WERI-Rb-1 (cell line): ENCODE results near the gene NHERF2.

Experiments
- DNase-seq: peaks from one replicate; pipeline ENCODE4 v3.0.0-alpha.2; 2020
- H3K27ac ChIP-seq: fragments of 250-450 bp; sonication (Bioruptor Pico); 2 replicates; pipeline ENCODE4 v1.5.1; 2020; ENCODE audit warnings: mild to moderate bottlenecking, moderate library complexity
- H3K27me3 ChIP-seq: fragments of 250-450 bp; sonication (Bioruptor Pico); 2 replicates; pipeline ENCODE4 v1.5.1; 2021; ENCODE audit warnings: mild to moderate bottlenecking, low read depth, moderate library complexity; ENCODE audit not compliant: insufficient read depth, severe bottlenecking
- H3K36me3 ChIP-seq: fragments of 250-450 bp; sonication (Bioruptor Pico); 2 replicates; pipeline ENCODE4 v1.5.1; 2020; ENCODE audit warnings: mild to moderate bottlenecking, moderate library complexity
- H3K4me3 ChIP-seq: 2 replicates; pipeline ENCODE4 v1.5.1; 2011; ENCODE audit warnings: low read depth, mild to moderate bottlenecking, control low read depth, low read length
- H3K9me3 ChIP-seq: fragments of 250-450 bp; sonication (Bioruptor Pico); 2 replicates; pipeline ENCODE4 v1.5.1; 2021; ENCODE audit warnings: mild to moderate bottlenecking, moderate library complexity; ENCODE audit not compliant: severe bottlenecking
- CTCF ChIP-seq: IDR thresholded peaks from 2 replicates; pipeline ENCODE4 v1.5.1; 2011; ENCODE audit warnings: low read depth, mild to moderate bottlenecking, control low read depth, inconsistent platforms, low read length

NHERF2 gene

GRCh38 chr16:2076072-2076865 lies 49.6 kb downstream of the NHERF2 start:
- no peak for TF ChIP-seq CTCF
- Histone ChIP-seq H3K9me3 (no peaks in the 10 kb centered on the region), H3K36me3 (peaks cover 64% of the 10 kb centered on the region), H3K4me3 (no peak overlapping the region), H3K27ac (no peak overlapping the region), H3K27me3 (no peaks in the 10 kb centered on the region)
- no peak for DNase-seq

- H3K9me3 ChIP-seq = no peaks in the 10 kb centered on the region
- H3K36me3 ChIP-seq = peaks cover 63% of the 10 kb centered on the region
- no peak for TF ChIP-seq CTCF
- H3K4me3 ChIP-seq = no peak overlapping the region
- H3K27me3 ChIP-seq = no peaks in the 10 kb centered on the region
- DNase-seq = no peak
- H3K27ac ChIP-seq = no peak overlapping the region
Observed at GRCh38 chr16:2077016-2077415, 50.3 kb downstream of the NHERF2 start.

- Histone ChIP-seq H3K4me3 (no peak overlapping the region), H3K27me3 (no peaks in the 10 kb centered on the region), H3K27ac (no peak overlapping the region), H3K9me3 (no peaks in the 10 kb centered on the region), H3K36me3 (peaks cover 63% of the 10 kb centered on the region)
- TF ChIP-seq CTCF = no peak
- no peak for DNase-seq
Observed at GRCh38 chr16:2077696-2078095, 51.0 kb downstream of the NHERF2 start.

- Histone ChIP-seq H3K36me3 (peaks cover 64% of the 10 kb centered on the region), H3K9me3 (no peaks in the 10 kb centered on the region), H3K4me3 (no peak overlapping the region), H3K27me3 (no peaks in the 10 kb centered on the region), H3K27ac (no peak overlapping the region)
- no peak for TF ChIP-seq CTCF
- DNase-seq = no peak
Observed at GRCh38 chr16:2078096-2078495, 51.4 kb downstream of the NHERF2 start.

- Histone ChIP-seq H3K9me3 (no peaks in the 10 kb centered on the region), H3K36me3 (peaks cover 66% of the 10 kb centered on the region), H3K4me3 (no peak overlapping the region), H3K27me3 (no peaks in the 10 kb centered on the region), H3K27ac (no peak overlapping the region)
- TF ChIP-seq CTCF = no peak
- no peak for DNase-seq
Observed at GRCh38 chr16:2078691-2079090, 52.0 kb downstream of the NHERF2 start.

GRCh38 chr16:2079311-2079800 lies 52.7 kb downstream of the NHERF2 start:
- no peak for DNase-seq
- H3K9me3 ChIP-seq = no peaks in the 10 kb centered on the region
- H3K27me3 ChIP-seq = no peaks in the 10 kb centered on the region
- TF ChIP-seq CTCF = no peak
- H3K27ac ChIP-seq = no peak overlapping the region
- peaks cover 66% of the 10 kb centered on the region for H3K36me3 ChIP-seq
- H3K4me3 ChIP-seq = no peak overlapping the region
